22Rv1 (cell line): Measurements from ENCODE around the gene CORO1C.
A peak's percentile ranks its signal among the peaks of the same experiment; 100 is the strongest.
"Not testable (repeated sequence)": the region's sequence is repeated elsewhere in the genome, so short reads cannot be mapped to it uniquely, and the experiment has no call there.

Experiments
- H3K27ac ChIP-seq: fragments of 450-650 bp; 2 replicates; pipeline ENCODE4 v1.5.1; 2017
- ZFX ChIP-seq: fragments of 450-650 bp; IDR thresholded peaks from 2 replicates; pipeline ENCODE4 v1.6.1; 2017; ENCODE audit warnings: antibody characterized with exemption, borderline replicate concordance
- TF ChIP-seq, protein P1 (sequence below): fragments of 450-650 bp; IDR thresholded peaks from 2 replicates; pipeline ENCODE4 v1.5.1; 2017; ENCODE audit warnings: mild to moderate bottlenecking

Gene CORO1C

DNA sequence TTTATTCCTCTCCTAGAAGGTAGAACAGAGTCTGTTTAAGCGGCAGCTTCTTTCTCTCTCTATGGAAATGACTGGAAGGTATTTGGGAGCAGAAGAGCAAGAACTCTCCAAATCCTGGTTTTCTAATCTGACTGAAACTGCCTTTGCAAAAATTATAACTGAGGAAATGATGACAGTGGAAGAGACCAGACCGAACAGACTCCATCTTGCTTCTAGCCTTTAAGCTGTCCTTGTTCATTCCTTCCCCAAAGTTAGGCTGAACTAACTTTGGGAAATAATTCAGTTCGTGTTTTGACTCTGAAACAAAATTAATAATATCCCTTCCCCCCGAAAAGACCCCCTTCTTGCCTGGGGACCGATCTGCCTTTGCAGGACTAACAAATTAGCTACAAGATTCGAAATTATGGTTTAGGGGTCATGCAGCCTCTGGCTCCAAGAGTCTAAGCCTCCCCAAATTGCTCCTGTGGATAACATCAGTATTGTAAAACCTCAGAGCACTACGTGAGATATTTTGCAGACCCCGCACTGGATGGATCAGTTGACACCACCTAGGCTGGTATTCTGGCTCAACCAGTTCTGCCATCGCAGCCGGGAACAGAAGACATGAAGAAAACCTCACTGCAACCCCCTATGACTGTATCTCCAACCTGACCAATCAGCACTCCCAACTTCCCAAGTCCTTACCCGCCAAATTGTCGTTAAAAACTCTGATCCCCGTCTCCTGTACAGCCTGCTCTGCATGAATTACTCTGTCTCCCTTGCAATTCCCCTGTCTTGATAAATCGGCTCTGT lies 111.8 kb downstream of the CORO1C start:
- TF ChIP-seq, protein P1, sequence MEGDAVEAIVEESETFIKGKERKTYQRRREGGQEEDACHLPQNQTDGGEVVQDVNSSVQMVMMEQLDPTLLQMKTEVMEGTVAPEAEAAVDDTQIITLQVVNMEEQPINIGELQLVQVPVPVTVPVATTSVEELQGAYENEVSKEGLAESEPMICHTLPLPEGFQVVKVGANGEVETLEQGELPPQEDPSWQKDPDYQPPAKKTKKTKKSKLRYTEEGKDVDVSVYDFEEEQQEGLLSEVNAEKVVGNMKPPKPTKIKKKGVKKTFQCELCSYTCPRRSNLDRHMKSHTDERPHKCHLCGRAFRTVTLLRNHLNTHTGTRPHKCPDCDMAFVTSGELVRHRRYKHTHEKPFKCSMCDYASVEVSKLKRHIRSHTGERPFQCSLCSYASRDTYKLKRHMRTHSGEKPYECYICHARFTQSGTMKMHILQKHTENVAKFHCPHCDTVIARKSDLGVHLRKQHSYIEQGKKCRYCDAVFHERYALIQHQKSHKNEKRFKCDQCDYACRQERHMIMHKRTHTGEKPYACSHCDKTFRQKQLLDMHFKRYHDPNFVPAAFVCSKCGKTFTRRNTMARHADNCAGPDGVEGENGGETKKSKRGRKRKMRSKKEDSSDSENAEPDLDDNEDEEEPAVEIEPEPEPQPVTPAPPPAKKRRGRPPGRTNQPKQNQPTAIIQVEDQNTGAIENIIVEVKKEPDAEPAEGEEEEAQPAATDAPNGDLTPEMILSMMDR, result no peak
- no peak for TF ChIP-seq ZFX
- H3K27ac ChIP-seq, result no peak overlapping the region

DNA sequence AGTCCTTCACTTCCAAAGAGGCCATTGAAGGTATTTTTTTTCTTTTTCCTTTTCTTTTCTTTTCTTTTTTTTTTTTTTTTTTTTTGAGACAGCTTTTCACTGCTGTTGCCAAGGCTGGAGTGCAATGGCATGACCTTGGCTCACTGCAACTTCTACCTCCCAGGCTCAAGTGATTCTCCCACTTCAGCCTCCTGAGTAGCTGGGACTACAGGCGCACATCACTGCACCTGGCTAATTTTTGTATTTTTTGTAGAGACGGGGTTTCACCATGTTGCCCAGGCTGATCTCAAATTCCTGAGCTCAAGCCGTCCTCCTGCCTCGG lies 112.4 kb downstream of the CORO1C start:
- H3K27ac ChIP-seq, result not testable (repeated sequence)

DNA sequence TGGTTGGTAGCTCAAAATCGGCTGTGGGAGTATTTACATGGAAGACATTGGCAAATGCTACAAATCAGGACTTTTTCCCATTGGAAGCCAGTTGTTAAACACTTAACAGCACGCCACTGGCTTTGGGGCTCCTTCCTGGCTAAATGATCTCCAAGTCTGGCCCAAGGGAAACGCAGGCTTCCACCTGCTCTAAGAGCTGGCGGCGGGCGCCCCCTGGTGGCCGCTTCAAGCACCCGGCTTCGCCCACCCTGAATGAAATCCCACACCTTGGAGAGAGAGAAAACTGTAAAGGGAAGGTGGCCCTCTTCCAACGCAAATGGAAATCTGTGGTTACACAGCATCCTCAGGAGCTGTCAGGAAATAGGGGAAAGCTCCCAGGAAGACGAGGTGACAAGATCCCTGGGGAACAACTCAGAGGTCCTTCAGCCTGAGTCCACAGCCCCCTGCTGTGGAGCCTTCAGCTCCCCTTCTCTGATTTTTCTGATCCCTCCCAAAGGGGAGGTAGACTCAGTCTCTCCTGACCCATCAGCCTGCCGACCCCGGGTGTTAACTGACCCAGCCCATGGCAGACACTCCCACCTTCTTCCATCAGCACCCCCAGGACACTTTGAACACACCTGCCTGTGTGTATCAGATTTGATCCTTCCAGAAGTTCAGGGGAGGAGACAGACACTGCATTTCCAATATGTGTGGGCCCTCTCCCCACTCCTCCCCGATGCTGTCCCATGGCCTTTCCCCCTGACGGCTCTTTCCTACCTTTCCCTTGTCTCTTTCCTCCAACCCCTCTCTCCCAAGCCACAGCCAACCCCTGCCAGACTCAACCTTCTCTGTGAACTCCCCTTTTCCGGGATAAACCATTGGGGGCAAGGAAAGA lies 113.0 kb downstream of the CORO1C start:
- no peak for TF ChIP-seq ZFX
- TF ChIP-seq, protein P1, result peak; percentile 100
- H3K27ac ChIP-seq, result no peak overlapping the region

DNA sequence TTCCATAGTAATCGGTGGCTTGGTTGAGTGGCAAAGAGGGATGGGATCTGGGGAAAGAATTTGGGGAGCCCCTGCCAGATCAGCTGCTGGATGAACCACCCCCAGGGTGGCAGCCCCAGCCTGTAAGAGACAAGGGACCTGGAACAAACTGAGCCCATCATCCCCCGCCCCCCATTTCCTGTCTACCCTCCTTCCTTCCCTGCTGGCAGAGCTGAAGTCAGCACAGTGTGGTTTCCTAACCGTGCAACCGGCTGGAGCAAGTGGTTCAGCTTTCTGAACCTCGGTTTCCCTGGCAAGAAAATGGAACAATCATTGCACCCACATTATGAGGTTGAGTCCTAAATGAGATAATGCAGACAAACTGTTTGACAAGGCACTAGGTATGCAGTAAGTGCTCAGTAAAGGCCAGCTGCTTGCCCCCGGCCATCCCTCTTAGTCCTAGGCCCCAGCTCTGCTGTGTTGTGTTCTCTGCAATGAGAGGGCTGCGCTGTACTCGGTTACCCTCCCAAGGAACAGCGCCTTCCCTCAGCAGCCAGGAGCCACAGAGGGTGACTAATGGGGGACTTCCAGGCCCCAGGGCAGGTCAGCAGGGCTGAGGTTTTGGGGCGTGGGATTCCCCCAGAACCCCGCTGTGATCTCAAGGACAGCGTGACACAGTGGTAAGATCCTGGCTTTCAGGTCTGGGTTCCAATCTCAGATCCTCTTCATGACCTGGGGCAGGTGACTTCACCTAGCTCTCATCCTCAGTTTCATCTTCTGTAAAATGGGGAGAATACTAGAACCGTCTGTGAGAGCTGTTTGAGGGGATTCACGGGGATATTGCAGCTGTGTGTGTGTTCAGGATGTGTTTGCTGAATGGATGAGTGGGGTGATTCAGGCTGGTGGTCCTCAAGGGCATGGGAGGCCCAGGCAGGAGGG lies 114.1 kb downstream of the CORO1C start:
- TF ChIP-seq, protein P1, result no peak
- TF ChIP-seq ZFX, result no peak
- H3K27ac ChIP-seq, result no peak overlapping the region

DNA sequence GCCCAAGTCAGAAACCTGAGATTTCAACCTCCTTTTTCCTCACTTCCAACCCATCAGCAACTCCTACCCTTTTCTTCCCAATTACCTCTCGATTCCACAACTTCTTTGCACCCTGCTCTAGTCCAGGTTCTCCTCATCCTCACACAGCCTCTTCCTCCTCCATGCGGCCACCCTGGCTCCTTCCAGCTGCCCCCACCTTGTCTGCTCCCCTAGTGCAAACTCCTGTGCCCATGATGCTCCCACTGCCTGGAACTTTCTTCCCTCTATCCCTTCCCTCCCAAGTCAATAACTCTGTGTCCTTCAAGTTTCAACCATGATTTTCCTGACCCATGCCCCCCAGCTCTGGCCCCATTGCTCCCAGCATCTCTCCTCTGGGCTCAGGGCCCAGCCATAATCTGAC lies 115.0 kb downstream of the CORO1C start:
- no peak for TF ChIP-seq ZFX
- TF ChIP-seq, protein P1, result no peak
- no peak overlapping the region for H3K27ac ChIP-seq

DNA sequence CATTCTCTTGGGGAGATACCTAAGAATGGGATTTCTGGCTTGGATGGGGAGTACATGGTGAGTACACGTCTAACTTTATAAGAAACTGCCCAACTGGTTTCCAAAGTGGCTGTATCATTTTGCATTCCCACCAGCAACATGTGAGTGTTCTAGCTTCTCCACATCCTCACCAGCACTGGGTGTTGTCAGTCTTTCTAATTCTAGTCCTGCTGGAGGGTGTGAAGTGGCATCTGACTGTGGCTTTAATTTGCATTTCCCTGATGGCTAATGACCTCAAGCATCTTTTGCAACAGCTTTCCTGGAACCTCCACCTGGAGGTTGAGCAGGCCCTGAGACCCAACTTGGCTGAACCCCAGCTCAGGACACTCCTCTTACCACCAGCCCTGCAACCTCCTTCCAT lies 115.4 kb downstream of the CORO1C start:
- no peak overlapping the region for H3K27ac ChIP-seq
- no peak for TF ChIP-seq ZFX
- TF ChIP-seq, protein P1, result no peak

DNA sequence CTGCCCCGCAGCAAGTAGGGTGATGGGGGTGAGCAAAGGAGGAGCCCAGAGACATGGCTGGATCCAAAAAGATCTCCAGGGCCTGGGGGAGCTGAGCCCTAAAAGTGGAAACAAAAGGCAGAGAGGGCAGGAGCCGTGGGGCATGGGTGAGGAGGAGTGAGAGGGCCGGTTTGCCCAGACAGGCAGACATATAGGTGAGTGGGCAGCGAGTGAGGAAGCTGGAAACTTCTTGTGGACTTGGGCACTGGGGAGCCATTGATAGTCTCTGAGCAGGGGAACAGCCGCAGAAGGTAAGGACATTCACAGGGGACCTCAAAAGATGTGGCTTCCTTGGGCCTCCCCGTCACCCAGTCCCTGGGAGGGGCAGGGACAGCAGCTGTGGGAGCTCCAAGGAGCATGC lies 116.7 kb downstream of the CORO1C start:
- no peak overlapping the region for H3K27ac ChIP-seq
- TF ChIP-seq ZFX, result no peak
